Measurements from ENCODE around the gene SLC3A2.
A peak's percentile ranks its signal among the peaks of the same experiment; 100 is the strongest.

The SLC3A2 gene

GRCh38 chr11:62905927-62906531 lies 25.3 kb downstream of the SLC3A2 start:
- Histone ChIP-seq H3K4me2 (ENCODE audit: low read length) (no peak overlapping the region), H3K79me2 (no peaks in the 10 kb centered on the region), H2AFZ (peak overlapping the region; percentile 54), H3K9ac (no peak overlapping the region), H3K36me3 (ENCODE audit: control insufficient read depth, insufficient read depth, low read length) (no peaks in the 10 kb centered on the region), H3K27ac (no peak overlapping the region), H3K27me3 (ENCODE audit: control insufficient read depth, insufficient read depth, low read length) (no peaks in the 10 kb centered on the region), H3K4me3 (ENCODE audit: low read depth, low read length) (no peak overlapping the region), H3K9me3 (ENCODE audit: control insufficient read depth, low read length) (no peaks in the 10 kb centered on the region), H3K4me1 (peaks cover 17% of the 10 kb centered on the region)
- peak; percentile 94 for TF ChIP-seq CTCF (IDR thresholded peaks at IDR 0.05)

- no peaks in the 10 kb centered on the region for H3K27me3 ChIP-seq (ENCODE audit: control insufficient read depth, insufficient read depth, low read length)
- no peak overlapping the region for H3K4me3 ChIP-seq (ENCODE audit: low read depth, low read length)
- peak overlapping the region; percentile 87 for H3K27ac ChIP-seq
- no peaks in the 10 kb centered on the region for H3K9me3 ChIP-seq (ENCODE audit: control insufficient read depth, low read length)
- H3K9ac ChIP-seq, result no peak overlapping the region
- H3K4me1 ChIP-seq, result peaks cover 17% of the 10 kb centered on the region
- no peak for TF ChIP-seq CTCF (IDR thresholded peaks at IDR 0.05)
- H3K4me2 ChIP-seq (ENCODE audit: low read length), result no peak overlapping the region
- H3K79me2 ChIP-seq, result no peaks in the 10 kb centered on the region
- no peaks in the 10 kb centered on the region for H3K36me3 ChIP-seq (ENCODE audit: control insufficient read depth, insufficient read depth, low read length)
- peak overlapping the region; percentile 54 for H2AFZ ChIP-seq
These were observed 27.9 kb downstream of the SLC3A2 start for GRCh38 chr11:62908468-62909072.

GRCh38 chr11:62909107-62909894 lies 28.6 kb downstream of the SLC3A2 start:
- H3K36me3 ChIP-seq (ENCODE audit: control insufficient read depth, insufficient read depth, low read length), result no peaks in the 10 kb centered on the region
- H3K4me1 ChIP-seq, result peaks cover 17% of the 10 kb centered on the region
- no peak overlapping the region for H3K4me3 ChIP-seq (ENCODE audit: low read depth, low read length)
- H2AFZ ChIP-seq, result peak overlapping the region; percentile 54
- no peaks in the 10 kb centered on the region for H3K9me3 ChIP-seq (ENCODE audit: control insufficient read depth, low read length)
- H3K79me2 ChIP-seq, result no peaks in the 10 kb centered on the region
- H3K27me3 ChIP-seq (ENCODE audit: control insufficient read depth, insufficient read depth, low read length), result no peaks in the 10 kb centered on the region
- peak overlapping the region; percentile 87 for H3K27ac ChIP-seq
- no peak overlapping the region for H3K4me2 ChIP-seq (ENCODE audit: low read length)
- peak; percentile 37 for TF ChIP-seq CTCF (IDR thresholded peaks at IDR 0.05)
- H3K9ac ChIP-seq, result no peak overlapping the region

- no peaks in the 10 kb centered on the region for H3K79me2 ChIP-seq
- H3K4me1 ChIP-seq, result peaks cover 17% of the 10 kb centered on the region
- H3K4me3 ChIP-seq (ENCODE audit: low read depth, low read length), result no peak overlapping the region
- H3K9me3 ChIP-seq (ENCODE audit: control insufficient read depth, low read length), result no peaks in the 10 kb centered on the region
- no peaks in the 10 kb centered on the region for H3K27me3 ChIP-seq (ENCODE audit: control insufficient read depth, insufficient read depth, low read length)
- H3K36me3 ChIP-seq (ENCODE audit: control insufficient read depth, insufficient read depth, low read length), result no peaks in the 10 kb centered on the region
- H3K27ac ChIP-seq, result no peak overlapping the region
- H2AFZ ChIP-seq, result no peak overlapping the region
- no peak overlapping the region for H3K4me2 ChIP-seq (ENCODE audit: low read length)
- no peak overlapping the region for H3K9ac ChIP-seq
- no peak for TF ChIP-seq CTCF (IDR thresholded peaks at IDR 0.05)
These were observed 29.6 kb downstream of the SLC3A2 start for GRCh38 chr11:62910141-62910882.

Measured in parathyroid adenoma (tissue), 2 donors.